HepG2 (cell line): ENCODE measurements around the gene CLNS1A. TPM values are rescaled to one million over a fixed set of nuclear protein-coding genes. Genes with fewer than 3 reads are reported as not detected.

Source experiments
- BATF2 ChIP-seq: sonication (generic); formaldehyde crosslinking; IDR thresholded peaks from 2 replicates; pipeline ENCODE4 v1.8.0; 2022; ENCODE audit warnings: mild to moderate bottlenecking, missing genetic modification reagents, moderate library complexity
- CTCF ChIP-seq: sonication (generic); formaldehyde crosslinking; IDR thresholded peaks from 2 replicates; pipeline ENCODE4 v1.5.0; 2020; ENCODE audit warnings: mild to moderate bottlenecking, missing genetic modification reagents, moderate library complexity
- ESRRA ChIP-seq: sonication (generic); formaldehyde crosslinking; IDR thresholded peaks from 2 replicates; pipeline ENCODE4 v1.5.1; 2020; ENCODE audit warnings: mild to moderate bottlenecking, low read depth, missing genetic modification reagents
- IRX3 ChIP-seq: sonication (generic); formaldehyde crosslinking; IDR thresholded peaks from 2 replicates; pipeline ENCODE4 v1.8.1; 2023; ENCODE audit warnings: mild to moderate bottlenecking, low read depth, missing genetic modification reagents, borderline replicate concordance
- PAXIP1 ChIP-seq: sonication (generic); formaldehyde crosslinking; conservative IDR thresholded peaks from 2 replicates; pipeline ENCODE4 v1.4.0; 2020; ENCODE audit warnings: mild to moderate bottlenecking, missing genetic modification reagents, moderate library complexity
- RBAK ChIP-seq: sonication (generic); formaldehyde crosslinking; IDR thresholded peaks from 2 replicates; pipeline ENCODE4 v1.5.1; 2020; ENCODE audit warnings: mild to moderate bottlenecking, missing genetic modification reagents
- SIX1 ChIP-seq: sonication (generic); formaldehyde crosslinking; IDR thresholded peaks from 2 replicates; pipeline ENCODE4 v1.4.0; 2020; ENCODE audit warnings: missing genetic modification reagents, borderline replicate concordance
- SNRNP70 ChIP-seq: fragments of 200-400 bp; formaldehyde crosslinking; IDR thresholded peaks from 2 replicates; pipeline ENCODE4 v1.6.1; 2017; ENCODE audit warnings: mild to moderate bottlenecking, low read depth, low read length, moderate library complexity
- THAP11 ChIP-seq: IDR thresholded peaks from 2 replicates; pipeline ENCODE4 v1.6.1; 2016; ENCODE audit warnings: missing biosample characterization, missing genetic modification reagents
- YEATS2 ChIP-seq: sonication (generic); formaldehyde crosslinking; IDR thresholded peaks from 2 replicates; pipeline ENCODE4 v1.4.0; 2020; ENCODE audit warnings: missing genetic modification reagents, borderline replicate concordance
- ZFP36L1 ChIP-seq: sonication (generic); formaldehyde crosslinking; IDR thresholded peaks from 2 replicates; pipeline ENCODE4 v1.8.0; 2022; ENCODE audit warnings: mild to moderate bottlenecking, missing genetic modification reagents, moderate library complexity
- ZMAT3 ChIP-seq: sonication (generic); formaldehyde crosslinking; conservative IDR thresholded peaks from 2 replicates; pipeline ENCODE4 v1.7.0; 2021; ENCODE audit warnings: missing genetic modification reagents
- ZMYM2 ChIP-seq: sonication (generic); formaldehyde crosslinking; IDR thresholded peaks from 2 replicates; pipeline ENCODE4 v1.8.0; 2022; ENCODE audit warnings: mild to moderate bottlenecking, missing genetic modification reagents
- ZNF160 ChIP-seq: sonication (generic); formaldehyde crosslinking; IDR thresholded peaks from 2 replicates; pipeline ENCODE4 v1.8.0; 2022; ENCODE audit warnings: mild to moderate bottlenecking, inconsistent platforms, missing genetic modification reagents
- ZNF329 ChIP-seq: sonication (generic); formaldehyde crosslinking; IDR thresholded peaks from 2 replicates; pipeline ENCODE4 v1.9.0; 2021; ENCODE audit warnings: low read depth, mild to moderate bottlenecking, missing genetic modification reagents
- ZNF629 ChIP-seq: sonication (generic); formaldehyde crosslinking; conservative IDR thresholded peaks from 2 replicates; pipeline ENCODE4 v1.5.0; 2020; ENCODE audit warnings: missing genetic modification reagents
- ZNF644 ChIP-seq: IDR thresholded peaks from 2 replicates; pipeline ENCODE4 v1.6.1; 2016; ENCODE audit warnings: low read depth
- ZNF703 ChIP-seq: sonication (generic); formaldehyde crosslinking; IDR thresholded peaks from 2 replicates; pipeline ENCODE4 v1.5.1; 2020; ENCODE audit warnings: missing genetic modification reagents, mild to moderate bottlenecking, moderate library complexity, borderline replicate concordance
- ZNF710 ChIP-seq: sonication (generic); formaldehyde crosslinking; IDR thresholded peaks from 2 replicates; pipeline ENCODE4 v1.5.0; 2020; ENCODE audit warnings: mild to moderate bottlenecking, missing genetic modification reagents, borderline replicate concordance
- ZNF772 ChIP-seq: sonication (generic); formaldehyde crosslinking; IDR thresholded peaks from 2 replicates; pipeline ENCODE4 v1.5.0; 2020; ENCODE audit warnings: mild to moderate bottlenecking, missing genetic modification reagents
- ZNF788 ChIP-seq: sonication (generic); formaldehyde crosslinking; IDR thresholded peaks from 2 replicates; pipeline ENCODE4 v1.5.0; 2020; ENCODE audit warnings: mild to moderate bottlenecking, missing genetic modification reagents, borderline replicate concordance
- ZNF816 ChIP-seq: sonication (generic); formaldehyde crosslinking; IDR thresholded peaks from 2 replicates; pipeline ENCODE4 v1.8.0; 2022; ENCODE audit warnings: missing genetic modification reagents, mild to moderate bottlenecking, borderline replicate concordance
- polyA plus RNA-seq, 8 experiments: library from polyadenylated mRNA; depleted of rRNA in 3 of 8; stranded (reverse) in 7 of 8; unstranded in 1 of 8; fragments of >200 nt; fragmentation: Illumina TruSeq in 4 of 8; extraction: Trizol in 4 of 8; gene quantifications; 2 replicates each; pipeline versions ENCODE4 v1.2.1 to v1.2.3, GENCODE V29; 2011 to 2016; ENCODE audit warnings: low read depth in 4 of 8, missing spikeins in 1 of 8, mixed read lengths in 1 of 8; ENCODE audit not compliant: insufficient read depth in 1 of 8
- total RNA-seq, 5 experiments: library from RNA; depleted of rRNA; stranded (reverse); fragments of >200 nt; fragmentation: Illumina TruSeq; extraction: Trizol; gene quantifications; 2 replicates each; pipeline ENCODE4 v1.2.3, GENCODE V29; 2016; ENCODE audit warnings: low read depth in 1 of 5

The CLNS1A gene
- total and polyA plus RNA-seq, 2 of the 13 experiments (the other 11 are each of a cell fraction or from before 2014, with no cell fraction given): 158 to 219 TPM

- TF ChIP-seq ZFP36L1 (CRISPR knock-in tag): 0 out of 2 replicates have a peak, but pooled peaks have one; percentile 12
- TF ChIP-seq ZNF329 (CRISPR knock-in tag): peak; percentile 88
- peak; percentile 84 for TF ChIP-seq ZNF703 (CRISPR knock-in tag)
- no peak for TF ChIP-seq ZNF629
- peak; percentile 50; the same call in 1 of the 2 replicates for TF ChIP-seq ZMYM2 (CRISPR knock-in tag)
- peak; percentile 80; the same call in 1 of the 2 replicates for TF ChIP-seq ZNF788 (CRISPR knock-in tag)
- peak; percentile 66 for TF ChIP-seq THAP11 (CRISPR knock-in tag)
- no peak for TF ChIP-seq YEATS2 (CRISPR knock-in tag)
- no peak for TF ChIP-seq RBAK (CRISPR knock-in tag)
- 0 out of 2 replicates have a peak, but pooled peaks have one; percentile 26 for TF ChIP-seq ESRRA (CRISPR knock-in tag)
- TF ChIP-seq ZNF160 (CRISPR knock-in tag): peak; percentile 59; the same call in 1 of the 2 replicates
- 0 out of 2 replicates have a peak, but pooled peaks have one; percentile 30 for TF ChIP-seq SIX1 (CRISPR knock-in tag)
- peak; percentile 15; the same call in 1 of the 2 replicates for TF ChIP-seq CTCF (CRISPR knock-in tag)
- TF ChIP-seq PAXIP1 (CRISPR knock-in tag): peak; percentile 82
- TF ChIP-seq ZNF644 (CRISPR knock-in tag): no peak
- no peak for TF ChIP-seq BATF2
- TF ChIP-seq ZMAT3 (CRISPR knock-in tag): no peak; the same call in 1 of the 2 replicates
- TF ChIP-seq IRX3 (CRISPR knock-in tag): no peak; the same call in 1 of the 2 replicates
- TF ChIP-seq SNRNP70: no peak
- TF ChIP-seq ZNF772: no peak; the same call in 1 of the 2 replicates
- TF ChIP-seq ZNF816 (CRISPR knock-in tag): peak; percentile 51; the same call in 1 of the 2 replicates
- peak; percentile 83 for TF ChIP-seq ZNF710 (CRISPR knock-in tag)
Observed at GRCh38 chr11:77589521-77590193, 47.9 kb downstream of the CLNS1A start, which contains the start of gene AQP11 (continued).
